ENCODE data around the gene RYR1. TPM values are rescaled to one million over a fixed set of nuclear protein-coding genes. Genes with fewer than 3 reads are reported as not detected.
"Not testable (repeated sequence)": the region's sequence is repeated elsewhere in the genome, so short reads cannot be mapped to it uniquely, and the experiment has no call there.

The RYR1 gene
- total RNA-seq, 1 donor from 2014 or later: 166 TPM

GRCh38 chr19:38455031-38455430, 21.5 kb downstream of the RYR1 start:
- peak; percentile 23 for DNase-seq (ENCODE audit: low read depth)

- DNase-seq (ENCODE audit: low read depth): no peak
Measured at GRCh38 chr19:38457202-38457601, 23.7 kb downstream of the RYR1 start.

GRCh38 chr19:38457690-38458405, 24.4 kb downstream of the RYR1 start:
- DNase-seq (ENCODE audit: low read depth): no peak

GRCh38 chr19:38458991-38459390, 25.5 kb downstream of the RYR1 start:
- DNase-seq (ENCODE audit: low read depth): no peak

GRCh38 chr19:38463365-38463764, 29.9 kb downstream of the RYR1 start:
- no peak for DNase-seq (ENCODE audit: low read depth)

GRCh38 chr19:38464421-38465082, 31.1 kb downstream of the RYR1 start:
- DNase-seq (ENCODE audit: low read depth): no peak

GRCh38 chr19:38466050-38466449, 32.6 kb downstream of the RYR1 start:
- DNase-seq (ENCODE audit: low read depth): no peak

GRCh38 chr19:38467541-38468525, 34.3 kb downstream of the RYR1 start:
- DNase-seq (ENCODE audit: low read depth): no peak

GRCh38 chr19:38469151-38469550, 35.7 kb downstream of the RYR1 start:
- no peak for DNase-seq (ENCODE audit: low read depth)

- no peak for DNase-seq (ENCODE audit: low read depth)
Measured at GRCh38 chr19:38470788-38471480, 37.4 kb downstream of the RYR1 start.

GRCh38 chr19:38472725-38473124, 39.2 kb downstream of the RYR1 start:
- DNase-seq (ENCODE audit: low read depth): not testable (repeated sequence)

- no peak for DNase-seq (ENCODE audit: low read depth)
Measured at GRCh38 chr19:38473201-38473600, 39.7 kb downstream of the RYR1 start.

GRCh38 chr19:38475176-38475575, 41.7 kb downstream of the RYR1 start:
- no peak for DNase-seq (ENCODE audit: low read depth)

- no peak for DNase-seq (ENCODE audit: low read depth)
Measured at GRCh38 chr19:38478273-38478971, 44.9 kb downstream of the RYR1 start.

- no peak for DNase-seq (ENCODE audit: low read depth)
Measured at GRCh38 chr19:38482496-38482895, 49.0 kb downstream of the RYR1 start.

GRCh38 chr19:38483016-38483630, 49.6 kb downstream of the RYR1 start:
- no peak for DNase-seq (ENCODE audit: low read depth)

GRCh38 chr19:38484747-38485146, 51.3 kb downstream of the RYR1 start:
- DNase-seq (ENCODE audit: low read depth): no peak

GRCh38 chr19:38485541-38486285, 52.2 kb downstream of the RYR1 start:
- DNase-seq (ENCODE audit: low read depth): no peak

- no peak for DNase-seq (ENCODE audit: low read depth)
Measured at GRCh38 chr19:38486731-38487336, 53.3 kb downstream of the RYR1 start.

Measured in myocyte (in vitro differentiated cells).